HG03060 (cell line): ENCODE data around the gene CHST4.
"Not testable (repeated sequence)": the region's sequence is repeated elsewhere in the genome, so short reads cannot be mapped to it uniquely, and the experiment has no call there.

ENCODE experiments used
- ATAC-seq: cut with Tn5 transposase; IDR thresholded peaks from one replicate; pipeline ENCODE4 v1.9.1; 2021; ENCODE audit warnings: low read depth, moderate number of reproducible peaks; ENCODE audit not compliant: unreplicated experiment

Gene CHST4

DNA sequence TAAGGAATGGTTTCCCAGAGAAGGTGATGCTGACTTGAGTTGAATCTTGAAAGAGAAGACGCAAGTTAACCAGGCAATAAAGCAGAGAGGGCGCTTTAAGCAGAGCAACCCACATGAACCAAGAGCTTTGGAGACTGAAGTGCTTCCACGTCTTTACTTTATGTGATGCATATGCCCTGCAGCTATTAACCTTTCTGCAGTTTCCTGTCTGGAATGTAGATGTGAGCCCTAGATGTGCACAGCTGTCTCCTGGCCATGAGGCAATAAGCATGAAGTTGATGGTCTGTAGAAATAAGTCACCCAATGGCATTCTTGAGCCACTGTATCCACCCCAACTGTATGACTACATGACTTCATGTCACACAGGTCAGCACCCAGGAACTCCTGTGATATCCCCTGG is 5.7 kb upstream of the CHST4 start:
- no peak for ATAC-seq

- no peak for ATAC-seq
These were observed 1.4 kb upstream of the CHST4 start for GRCh38 chr16:71524566-71525553.

- ATAC-seq, result no peak
These were observed 2.0 kb downstream of the CHST4 start for GRCh38 chr16:71528257-71528656.

DNA sequence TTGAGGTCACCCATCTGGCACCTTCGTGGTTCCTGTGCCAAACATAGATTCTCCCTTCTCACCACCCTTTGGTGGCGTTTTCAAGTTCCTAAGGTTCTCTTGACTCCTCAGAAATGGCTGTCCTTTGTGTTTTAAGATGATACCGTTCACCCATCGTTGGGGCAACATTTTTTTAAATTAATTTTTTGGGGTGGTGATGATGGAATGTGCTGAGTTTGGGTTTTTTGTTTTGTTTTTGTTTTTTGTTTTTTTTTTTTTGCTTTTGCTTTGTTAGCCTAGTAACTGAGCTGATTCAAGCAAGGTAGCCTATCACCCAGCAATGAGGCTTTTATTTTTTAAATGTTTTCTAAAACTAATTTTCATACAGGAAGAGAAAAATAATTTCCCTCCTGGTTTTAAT is 2.6 kb downstream of the CHST4 start:
- ATAC-seq, result no peak

DNA sequence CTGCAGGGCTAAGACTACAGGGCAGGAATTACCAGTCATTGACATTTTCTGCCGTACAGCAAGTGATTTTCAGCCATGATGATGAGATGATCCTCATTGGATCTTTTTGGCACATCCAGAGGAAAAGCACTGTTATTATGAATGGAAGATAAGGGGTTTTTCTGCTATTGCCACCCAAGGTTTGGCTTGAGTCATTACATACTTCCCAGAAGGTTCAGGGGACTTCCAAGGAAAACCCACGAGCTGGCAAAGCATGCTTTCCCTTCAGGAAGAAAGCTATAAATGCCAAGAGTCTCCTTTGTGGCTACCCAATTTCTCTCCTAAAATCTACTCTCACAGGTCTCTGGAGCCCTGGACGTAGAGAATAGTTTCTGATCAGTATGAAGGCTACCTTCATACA is 6.1 kb downstream of the CHST4 start:
- ATAC-seq, result no peak

- no peak for ATAC-seq
These were observed 10.7 kb downstream of the CHST4 start for GRCh38 chr16:71536752-71537499.

DNA sequence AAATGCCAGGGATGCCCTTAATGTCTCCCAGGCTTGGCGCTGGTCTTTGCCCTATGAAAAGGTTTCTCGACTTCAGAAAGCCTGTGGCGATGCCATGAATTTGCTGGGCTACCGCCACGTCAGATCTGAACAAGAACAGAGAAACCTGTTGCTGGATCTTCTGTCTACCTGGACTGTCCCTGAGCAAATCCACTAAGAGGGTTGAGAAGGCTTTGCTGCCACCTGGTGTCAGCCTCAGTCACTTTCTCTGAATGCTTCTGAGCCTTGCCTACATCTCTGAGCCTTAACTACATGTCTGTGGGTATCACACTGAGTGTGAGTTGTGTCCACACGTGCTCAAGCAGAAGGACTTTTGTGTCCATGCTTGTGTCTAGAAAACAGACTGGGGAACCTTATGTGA is 11.4 kb downstream of the CHST4 start:
- ATAC-seq, result no peak

DNA sequence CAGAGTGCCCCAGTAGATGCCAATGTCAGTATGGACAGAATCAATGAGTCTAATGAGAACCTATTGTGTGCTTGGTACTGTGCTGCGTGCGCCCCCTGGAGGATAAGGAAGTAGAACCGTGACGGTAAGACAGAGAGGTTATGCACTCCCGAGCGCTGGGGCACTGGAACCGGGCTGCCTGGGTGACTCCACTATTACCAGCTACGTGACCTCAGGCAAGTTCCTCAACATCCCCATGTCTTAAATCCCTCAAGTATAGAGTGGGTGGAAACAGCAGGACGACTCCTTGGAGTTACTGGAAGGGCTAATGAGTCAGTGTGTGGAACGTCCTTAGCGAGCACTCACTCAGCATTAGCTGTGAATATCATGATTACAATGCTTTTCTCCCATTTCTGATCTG is 16.2 kb downstream of the CHST4 start:
- peak; percentile 55 for ATAC-seq

DNA sequence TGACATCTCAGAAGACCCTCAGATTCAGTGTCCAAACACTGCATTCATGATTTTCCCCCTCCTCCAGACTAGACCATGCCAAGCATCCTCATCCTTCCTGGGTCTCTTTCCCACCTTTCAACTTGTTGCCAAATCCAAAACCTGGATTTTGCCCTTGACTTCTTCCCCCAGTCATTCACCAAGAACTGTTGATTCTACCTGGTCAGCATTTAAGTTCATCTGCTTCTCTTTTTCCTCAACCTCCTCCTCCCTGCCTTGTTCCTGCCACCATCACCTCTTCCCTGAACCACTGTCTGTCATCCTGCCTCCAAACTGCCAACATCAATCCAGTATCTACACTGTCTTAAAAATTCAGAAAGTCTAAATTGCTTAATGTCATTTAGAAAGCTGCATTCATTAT is 20.9 kb downstream of the CHST4 start:
- ATAC-seq, result no peak

GRCh38 chr16:71552698-71553503 is 26.7 kb downstream of the CHST4 start:
- ATAC-seq, result no peak

GRCh38 chr16:71555230-71555891 is 29.1 kb downstream of the CHST4 start:
- ATAC-seq, result no peak

- no peak for ATAC-seq
These were observed 31.1 kb downstream of the CHST4 start for GRCh38 chr16:71557299-71557698.

DNA sequence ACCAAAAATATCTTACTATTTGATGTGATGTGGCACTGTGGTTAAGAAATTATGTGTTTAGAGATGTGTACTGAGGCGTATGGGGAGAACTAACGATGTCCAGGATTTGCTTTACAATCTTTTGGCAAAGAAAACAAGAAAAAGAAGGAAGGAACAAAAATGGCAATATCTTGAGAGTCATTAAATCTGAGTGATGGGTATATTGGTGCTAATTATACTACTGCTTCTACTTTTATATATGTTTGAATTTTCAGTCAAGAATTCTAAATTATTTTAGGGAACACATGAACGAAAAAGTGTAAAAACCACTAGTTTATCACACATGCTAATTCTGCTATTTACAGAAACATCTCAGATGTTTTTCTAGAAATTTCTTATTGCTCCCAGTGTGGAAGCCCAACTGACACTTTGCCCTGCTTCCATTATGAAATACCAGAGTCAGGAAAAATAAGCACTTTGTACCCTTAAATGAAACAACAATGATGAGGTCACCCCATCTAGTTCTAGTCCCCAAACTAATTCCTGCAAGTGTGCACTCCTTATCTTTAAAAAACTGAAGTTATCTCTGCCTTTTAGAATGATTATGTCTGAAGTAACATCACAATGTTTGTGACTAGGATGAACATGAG is 31.8 kb downstream of the CHST4 start:
- no peak for ATAC-seq

DNA sequence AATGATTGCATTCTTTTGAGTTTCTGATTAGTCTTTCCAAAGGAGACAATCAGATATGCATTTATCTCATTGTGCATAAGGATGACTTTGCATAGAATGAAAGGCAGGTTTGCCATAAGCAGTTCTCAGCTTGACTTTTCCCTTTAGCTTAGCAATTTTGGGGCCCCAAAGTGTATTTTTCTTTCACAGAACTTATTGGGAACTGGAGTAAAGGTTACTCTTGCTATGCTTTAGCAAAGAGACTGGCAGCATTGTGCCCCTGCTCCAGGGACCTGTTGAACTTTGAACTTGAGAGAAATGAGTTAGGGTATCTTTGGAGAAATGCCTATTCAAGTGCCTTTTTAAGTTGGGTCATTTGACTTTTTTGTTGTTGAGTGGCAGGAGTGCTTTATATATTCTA is 33.6 kb downstream of the CHST4 start:
- ATAC-seq, result no peak

DNA sequence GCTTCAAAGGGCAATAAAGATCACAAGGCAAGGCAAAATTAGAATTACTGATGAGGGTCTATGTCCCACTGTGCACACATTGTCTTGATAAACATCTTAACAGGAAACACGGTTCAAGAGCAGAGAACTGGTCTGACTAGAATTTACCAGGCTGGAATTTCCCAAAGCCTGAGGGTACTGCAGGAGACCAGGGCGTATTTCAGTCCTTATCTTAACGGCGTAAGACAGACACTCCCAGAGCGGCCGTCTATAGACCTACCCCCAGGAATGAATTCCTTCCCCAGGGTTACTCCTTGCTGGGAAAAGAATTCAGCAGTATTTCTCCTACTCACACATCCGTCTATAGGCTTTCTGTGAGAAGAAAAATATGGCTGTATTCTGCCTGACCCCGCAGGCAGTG is 35.7 kb downstream of the CHST4 start:
- ATAC-seq, result not testable (repeated sequence)

DNA sequence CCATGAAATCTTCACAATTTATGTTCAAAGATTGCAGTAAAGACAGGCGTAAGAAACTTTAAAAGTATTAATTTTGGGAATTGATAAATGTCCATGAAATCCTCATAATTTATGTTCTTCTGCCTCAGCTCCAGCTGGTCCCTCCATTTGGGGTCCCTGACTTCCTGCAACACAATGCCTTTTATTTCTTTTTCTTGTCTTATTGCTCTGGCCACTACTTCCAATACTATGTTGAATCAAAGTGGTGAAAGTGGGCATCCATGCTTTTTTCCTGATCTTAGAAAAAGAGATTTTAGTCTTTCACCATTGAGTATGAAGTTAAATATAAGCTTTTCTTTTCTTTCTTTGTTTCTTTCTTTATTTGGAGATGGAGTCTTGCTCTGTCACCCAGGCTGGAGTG is 36.3 kb downstream of the CHST4 start:
- no peak for ATAC-seq

DNA sequence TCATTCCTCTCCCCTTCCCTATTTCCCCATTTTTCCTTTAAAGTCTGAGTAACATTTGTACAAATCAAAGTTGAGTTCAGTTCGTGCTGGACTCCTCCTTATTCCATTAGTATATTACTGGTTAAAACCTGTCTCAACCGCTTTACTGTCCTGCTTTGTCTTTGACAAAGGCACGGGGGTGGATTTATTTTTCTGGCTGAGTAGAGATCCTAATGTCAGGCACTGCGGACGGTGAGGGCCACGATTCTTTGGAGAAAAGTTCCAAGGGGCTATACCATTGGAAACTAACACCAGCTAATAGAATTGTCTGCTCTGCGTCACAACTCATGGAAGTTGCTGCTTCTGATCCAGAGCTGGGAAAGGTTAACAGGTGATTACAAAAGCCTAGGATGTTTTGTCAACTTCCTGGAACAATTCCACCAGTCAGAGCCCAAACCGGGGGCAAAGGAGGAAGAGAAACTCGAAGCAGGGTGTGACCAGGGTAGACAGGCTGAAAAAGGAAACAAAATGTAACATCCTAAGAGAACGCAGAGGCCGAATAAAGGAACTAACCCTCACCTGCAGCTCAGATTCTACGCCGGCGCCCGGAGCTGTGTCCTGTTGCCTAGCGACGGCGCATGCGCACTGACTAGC is 38.2 kb downstream of the CHST4 start:
- peak; percentile 90 for ATAC-seq

GRCh38 chr16:71565812-71566700 is 39.8 kb downstream of the CHST4 start:
- ATAC-seq, result no peak
